Measurements from ENCODE around the gene JOSD1. TPM values are rescaled to one million over a fixed set of nuclear protein-coding genes. Genes with fewer than 3 reads are reported as not detected.

JOSD1 gene
- total RNA-seq, 4 donors from 2014 or later = 46.7 to 76.6 (median 62.2) TPM

- Histone ChIP-seq H3K9me3 (no peaks in the 10 kb centered on the region), H3K27me3 (no peaks in the 10 kb centered on the region), H3K27ac (no peak overlapping the region), H3K36me3 (peaks cover 63 to 76% of the 10 kb centered on the region in 2 donors), H3K4me1 (peaks cover 13 to 24% of the 10 kb centered on the region in 2 donors), H3K4me3 (replicated peaks in 1 of 3) (no peak overlapping the region)
- 95 to 97% methylated on average over 14 to 17 of the region's 18 CpGs for WGBS, 2 donors
- no peak for DNase-seq
- no peak for TF ChIP-seq POLR2A (IDR thresholded peaks at IDR 0.05)
- TF ChIP-seq, protein P1, sequence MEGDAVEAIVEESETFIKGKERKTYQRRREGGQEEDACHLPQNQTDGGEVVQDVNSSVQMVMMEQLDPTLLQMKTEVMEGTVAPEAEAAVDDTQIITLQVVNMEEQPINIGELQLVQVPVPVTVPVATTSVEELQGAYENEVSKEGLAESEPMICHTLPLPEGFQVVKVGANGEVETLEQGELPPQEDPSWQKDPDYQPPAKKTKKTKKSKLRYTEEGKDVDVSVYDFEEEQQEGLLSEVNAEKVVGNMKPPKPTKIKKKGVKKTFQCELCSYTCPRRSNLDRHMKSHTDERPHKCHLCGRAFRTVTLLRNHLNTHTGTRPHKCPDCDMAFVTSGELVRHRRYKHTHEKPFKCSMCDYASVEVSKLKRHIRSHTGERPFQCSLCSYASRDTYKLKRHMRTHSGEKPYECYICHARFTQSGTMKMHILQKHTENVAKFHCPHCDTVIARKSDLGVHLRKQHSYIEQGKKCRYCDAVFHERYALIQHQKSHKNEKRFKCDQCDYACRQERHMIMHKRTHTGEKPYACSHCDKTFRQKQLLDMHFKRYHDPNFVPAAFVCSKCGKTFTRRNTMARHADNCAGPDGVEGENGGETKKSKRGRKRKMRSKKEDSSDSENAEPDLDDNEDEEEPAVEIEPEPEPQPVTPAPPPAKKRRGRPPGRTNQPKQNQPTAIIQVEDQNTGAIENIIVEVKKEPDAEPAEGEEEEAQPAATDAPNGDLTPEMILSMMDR (IDR thresholded peaks at IDR 0.05) = no peak
- intact Hi-C loops (cut with DNase I) = no loop called here
Measured at GRCh38 chr22:38728871-38729796, 28.4 kb upstream of the JOSD1 start.

- 92 to 98% methylated on average over 9 to 12 of the region's 15 CpGs for WGBS, 2 donors
- Histone ChIP-seq H3K4me1 (peaks cover 1 to 11% of the 10 kb centered on the region in 2 donors), H3K4me3 (replicated peaks in 1 of 3) (no peak overlapping the region), H3K27ac (no peak overlapping the region), H3K36me3 (peaks cover 74 to 89% of the 10 kb centered on the region in 2 donors), H3K27me3 (no peaks in the 10 kb centered on the region), H3K9me3 (no peaks in the 10 kb centered on the region)
- intact Hi-C loops (cut with DNase I) = no loop called here
- DNase-seq = no peak
- TF ChIP-seq, protein P1 (IDR thresholded peaks at IDR 0.05) = no peak
- no peak for TF ChIP-seq POLR2A (IDR thresholded peaks at IDR 0.05)
Measured at GRCh38 chr22:38727530-38728451, 27.0 kb upstream of the JOSD1 start.

- H3K4me1 ChIP-seq = peaks cover 0 to 4% of the 10 kb centered on the region in 2 donors
- no peak for TF ChIP-seq POLR2A (IDR thresholded peaks at IDR 0.05)
- TF ChIP-seq, protein P1 (IDR thresholded peaks at IDR 0.05) = no peak
- no peak for DNase-seq
- H3K27ac ChIP-seq = no peak overlapping the region
- H3K4me3 ChIP-seq (replicated peaks in 1 of 3) = no peak overlapping the region
- H3K27me3 ChIP-seq = no peaks in the 10 kb centered on the region
- H3K9me3 ChIP-seq = no peaks in the 10 kb centered on the region
- 94 to 96% methylated on average over 12 of the region's 12 CpGs for WGBS, 2 donors
- H3K36me3 ChIP-seq = peaks cover 81 to 95% of the 10 kb centered on the region in 2 donors
- intact Hi-C loops (cut with DNase I) = no loop called here
Measured at GRCh38 chr22:38727123-38727522, 26.4 kb upstream of the JOSD1 start.

DNA sequence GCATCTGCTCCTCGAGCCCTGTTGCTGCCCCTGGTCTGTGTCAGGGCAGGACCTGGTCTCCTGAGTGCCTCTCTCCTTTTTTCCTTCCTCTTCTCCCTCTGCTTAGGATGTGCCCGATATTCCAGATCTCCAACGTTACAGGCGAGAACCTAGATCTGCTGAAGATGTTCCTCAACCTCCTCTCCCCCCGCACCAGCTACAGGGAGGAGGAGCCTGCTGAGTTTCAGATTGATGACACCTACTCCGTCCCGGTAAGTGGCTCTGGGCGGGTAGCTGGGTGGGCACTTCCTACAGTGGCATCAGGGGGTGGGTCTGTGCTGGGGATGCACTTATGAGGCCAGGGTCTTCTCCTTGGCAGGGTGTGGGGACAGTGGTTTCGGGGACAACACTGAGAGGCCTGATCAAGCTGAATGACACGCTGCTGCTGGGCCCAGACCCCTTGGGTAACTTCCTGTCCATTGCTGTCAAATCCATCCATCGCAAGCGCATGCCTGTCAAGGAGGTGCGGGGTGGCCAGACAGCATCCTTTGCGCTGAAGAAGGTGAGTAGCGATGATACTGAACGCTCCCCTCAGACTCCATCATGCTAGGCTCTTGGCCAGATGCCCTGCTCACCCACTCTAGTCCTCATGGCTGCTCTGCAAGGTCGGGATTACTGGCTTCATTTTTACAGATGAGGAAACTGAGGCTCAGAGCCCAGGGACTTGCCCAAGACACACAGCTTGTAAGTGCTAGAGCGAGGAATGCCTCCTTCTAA, 25.3 kb upstream of the JOSD1 start:
- Histone ChIP-seq H3K4me3 (replicated peaks in 1 of 3) (no peak overlapping the region), H3K4me1 (no peaks in the 10 kb centered on the region), H3K9me3 (no peaks in the 10 kb centered on the region), H3K36me3 (peaks cover 78 to 86% of the 10 kb centered on the region in 2 donors), H3K27me3 (no peaks in the 10 kb centered on the region), H3K27ac (no peak overlapping the region)
- no peak for DNase-seq
- no peak for TF ChIP-seq POLR2A (IDR thresholded peaks at IDR 0.05)
- TF ChIP-seq, protein P1 (IDR thresholded peaks at IDR 0.05) = no peak
- intact Hi-C loops (cut with DNase I) = no loop called here
- 94 to 97% methylated on average over 15 to 18 of the region's 18 CpGs for WGBS, 2 donors
